ENCODE results near the gene CWC25. TPM values are rescaled to one million over a fixed set of nuclear protein-coding genes. Genes with fewer than 3 reads are reported as not detected.
"Not testable (repeated sequence)": the region's sequence is repeated elsewhere in the genome, so short reads cannot be mapped to it uniquely, and the experiment has no call there.

Gene CWC25
- total RNA-seq, 1 donor from 2014 or later = 65.2 TPM

DNA sequence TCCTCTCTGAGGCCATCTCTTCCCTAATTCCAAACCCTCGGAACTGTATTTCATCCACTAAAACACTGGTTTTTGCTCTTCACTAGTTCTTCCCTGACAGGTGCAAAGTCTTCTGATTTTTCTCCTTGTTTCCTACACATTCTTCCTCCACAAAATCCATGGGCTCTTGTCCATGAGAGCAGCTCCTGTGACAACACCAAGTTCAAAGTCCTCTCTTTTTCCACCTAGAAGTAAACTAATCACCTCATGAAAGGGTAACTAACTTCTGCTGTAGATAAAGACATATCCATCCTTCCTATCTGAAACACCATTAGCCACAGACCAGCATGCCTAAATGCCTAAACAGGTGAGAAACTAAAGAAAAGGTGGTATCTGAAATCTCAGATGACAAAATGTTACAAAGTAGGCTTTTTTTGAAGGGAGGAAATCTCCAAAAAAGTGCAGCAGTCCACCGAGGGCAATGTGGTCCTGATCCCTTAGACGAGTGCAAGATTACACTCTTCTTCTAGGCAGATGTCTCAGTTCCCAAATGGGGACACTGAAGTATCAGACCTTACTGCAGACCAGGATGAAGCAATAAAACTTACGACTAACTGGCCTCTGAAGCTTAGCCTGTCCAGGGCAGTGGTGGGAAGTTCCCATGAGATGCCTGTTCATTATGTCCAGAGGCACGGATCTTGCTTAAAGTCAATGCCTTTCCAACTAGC is 28.5 kb downstream of the CWC25 start:
- Histone ChIP-seq H3K27me3 (no peaks in the 10 kb centered on the region), H3K9me3 (no peaks in the 10 kb centered on the region), H3K4me3 (peak overlapping the region in 1 of 2 donors; percentile 88), H3K36me3 (peaks cover 5 to 22% of the 10 kb centered on the region in 2 donors), H3K27ac (peak overlapping the region in 1 of 2 donors; percentile 98), H3K4me1 (peaks cover 7 to 25% of the 10 kb centered on the region in 2 donors)
- TF ChIP-seq, protein P1, sequence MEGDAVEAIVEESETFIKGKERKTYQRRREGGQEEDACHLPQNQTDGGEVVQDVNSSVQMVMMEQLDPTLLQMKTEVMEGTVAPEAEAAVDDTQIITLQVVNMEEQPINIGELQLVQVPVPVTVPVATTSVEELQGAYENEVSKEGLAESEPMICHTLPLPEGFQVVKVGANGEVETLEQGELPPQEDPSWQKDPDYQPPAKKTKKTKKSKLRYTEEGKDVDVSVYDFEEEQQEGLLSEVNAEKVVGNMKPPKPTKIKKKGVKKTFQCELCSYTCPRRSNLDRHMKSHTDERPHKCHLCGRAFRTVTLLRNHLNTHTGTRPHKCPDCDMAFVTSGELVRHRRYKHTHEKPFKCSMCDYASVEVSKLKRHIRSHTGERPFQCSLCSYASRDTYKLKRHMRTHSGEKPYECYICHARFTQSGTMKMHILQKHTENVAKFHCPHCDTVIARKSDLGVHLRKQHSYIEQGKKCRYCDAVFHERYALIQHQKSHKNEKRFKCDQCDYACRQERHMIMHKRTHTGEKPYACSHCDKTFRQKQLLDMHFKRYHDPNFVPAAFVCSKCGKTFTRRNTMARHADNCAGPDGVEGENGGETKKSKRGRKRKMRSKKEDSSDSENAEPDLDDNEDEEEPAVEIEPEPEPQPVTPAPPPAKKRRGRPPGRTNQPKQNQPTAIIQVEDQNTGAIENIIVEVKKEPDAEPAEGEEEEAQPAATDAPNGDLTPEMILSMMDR (IDR thresholded peaks at IDR 0.05) = no peak
- DNase-seq (ENCODE audit: low spot score in 2 of 2) = no peak
- intact Hi-C loops (cut with DNase I) = loop anchor here (5.0 kb wide), 1 partner anchor 356 kb away; the partner anchor contains the start of gene PLXDC1

DNA sequence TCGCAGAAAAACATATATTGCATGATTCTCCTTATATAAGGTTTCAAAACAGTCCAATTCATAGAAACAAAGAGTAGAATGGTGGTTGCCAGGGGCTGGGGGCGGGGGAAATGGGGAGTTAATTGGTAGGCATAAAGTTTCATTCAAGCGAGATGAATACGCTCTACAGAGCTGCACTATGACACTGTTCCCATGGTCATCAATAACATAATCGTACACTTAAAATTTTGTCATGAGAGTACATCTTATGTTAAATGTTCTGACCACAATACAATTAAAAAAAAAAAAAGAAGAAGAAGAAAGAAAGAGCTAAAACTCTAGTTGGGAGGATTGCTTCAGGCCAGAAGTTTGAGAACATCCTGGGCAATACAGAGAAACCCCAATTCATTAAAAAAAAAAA is 30.9 kb downstream of the CWC25 start:
- Histone ChIP-seq H3K27ac (no peak overlapping the region), H3K4me1 (peaks cover 7 to 37% of the 10 kb centered on the region in 2 donors), H3K4me3 (no peak overlapping the region), H3K9me3 (no peaks in the 10 kb centered on the region), H3K27me3 (no peaks in the 10 kb centered on the region), H3K36me3 (peaks cover 5 to 16% of the 10 kb centered on the region in 2 donors)
- TF ChIP-seq, protein P1 (IDR thresholded peaks at IDR 0.05) = no peak
- intact Hi-C loops (cut with DNase I) = no loop called here
- no peak for DNase-seq (ENCODE audit: low spot score in 2 of 2)

DNA sequence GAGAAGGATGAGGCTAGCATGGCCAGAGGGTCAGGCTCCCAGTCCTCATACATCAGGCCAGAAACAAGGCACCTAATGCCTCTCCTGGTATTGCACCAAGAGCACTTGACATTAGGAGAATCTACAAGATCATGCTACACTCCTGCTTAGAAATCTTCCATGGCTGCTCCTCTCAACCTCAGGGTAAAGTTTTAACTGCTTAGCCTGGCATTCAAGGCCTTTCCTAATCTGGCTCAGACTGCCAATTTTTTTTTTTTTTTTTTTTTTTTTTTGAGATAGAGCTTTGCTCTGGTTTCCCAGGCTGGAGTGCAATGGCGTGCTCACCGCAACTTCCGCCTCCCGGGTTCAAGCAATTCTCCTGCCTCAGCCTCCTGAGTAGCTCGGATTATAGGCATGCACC is 34.0 kb downstream of the CWC25 start:
- Histone ChIP-seq H3K36me3 (peaks cover 14 to 22% of the 10 kb centered on the region in 2 donors), H3K9me3 (no peaks in the 10 kb centered on the region), H3K4me3 (no peak overlapping the region), H3K27ac (no peak overlapping the region), H3K27me3 (no peaks in the 10 kb centered on the region), H3K4me1 (peaks cover 0 to 15% of the 10 kb centered on the region in 2 donors)
- intact Hi-C loops (cut with DNase I) = no loop called here
- no peak for DNase-seq (ENCODE audit: low spot score in 2 of 2)
- TF ChIP-seq, protein P1 (IDR thresholded peaks at IDR 0.05) = no peak

DNA sequence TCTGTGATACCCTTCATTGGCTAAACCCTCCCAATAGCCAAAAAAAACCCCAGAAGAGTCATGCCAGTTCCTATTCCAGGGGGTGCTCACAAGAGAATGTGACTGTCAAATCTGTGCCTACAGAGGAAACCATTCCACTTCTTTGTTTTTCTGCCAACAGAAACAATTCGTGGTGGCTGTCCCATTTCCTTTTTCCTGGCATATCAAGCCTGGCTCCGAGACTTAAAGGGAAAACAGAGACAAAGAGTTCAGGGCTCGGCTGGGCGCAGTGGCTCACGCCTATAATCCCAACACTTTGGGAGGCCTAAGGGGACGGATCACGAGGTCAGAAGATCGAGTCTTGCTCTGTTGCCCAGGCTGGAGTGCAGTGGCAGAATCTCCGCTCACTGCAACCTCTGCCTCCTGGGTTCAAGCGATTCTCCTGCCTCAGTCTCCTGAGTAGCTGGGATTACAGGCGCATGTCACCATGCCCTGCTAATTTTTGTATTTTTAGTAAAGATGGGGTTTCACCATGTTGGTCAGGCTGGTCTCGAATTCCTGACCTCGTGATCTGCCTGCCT is 34.9 kb downstream of the CWC25 start:
- H3K36me3 ChIP-seq = peaks cover 22 to 28% of the 10 kb centered on the region in 2 donors
- H3K9me3 ChIP-seq; H3K27ac ChIP-seq; H3K27me3 ChIP-seq; DNase-seq (ENCODE audit: low spot score in 2 of 2); H3K4me3 ChIP-seq; intact Hi-C loops (cut with DNase I): not testable (repeated sequence)
- peaks cover 0 to 12% of the 10 kb centered on the region in 2 donors for H3K4me1 ChIP-seq

DNA sequence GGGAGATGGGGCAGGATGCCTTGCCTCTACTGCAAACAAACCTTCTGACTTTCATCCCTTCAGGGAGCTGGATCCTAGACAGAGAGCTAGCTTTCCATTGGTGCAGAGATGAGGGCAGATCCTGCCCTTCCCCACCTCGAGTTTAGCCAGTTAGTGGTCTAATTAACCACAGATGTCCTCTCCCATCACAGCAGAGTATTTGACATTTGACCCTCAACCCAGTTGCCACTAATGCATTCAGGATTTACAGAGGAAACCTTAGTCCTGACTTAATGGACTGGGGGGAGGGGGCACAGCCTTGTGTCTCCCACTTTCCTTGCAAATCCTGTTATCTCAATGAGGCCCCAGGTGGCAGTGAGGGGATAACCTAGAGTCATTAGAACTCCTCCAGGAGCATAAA is 35.9 kb downstream of the CWC25 start:
- DNase-seq (ENCODE audit: low spot score in 2 of 2) = no peak
- intact Hi-C loops (cut with DNase I) = no loop called here
- no peaks in the 10 kb centered on the region for H3K9me3 ChIP-seq
- TF ChIP-seq, protein P1 (IDR thresholded peaks at IDR 0.05) = no peak
- H3K27me3 ChIP-seq = no peaks in the 10 kb centered on the region
- H3K4me1 ChIP-seq = peaks cover 0 to 12% of the 10 kb centered on the region in 2 donors
- no peak overlapping the region for H3K4me3 ChIP-seq
- peaks cover 32 to 38% of the 10 kb centered on the region in 2 donors for H3K36me3 ChIP-seq
- no peak overlapping the region for H3K27ac ChIP-seq

DNA sequence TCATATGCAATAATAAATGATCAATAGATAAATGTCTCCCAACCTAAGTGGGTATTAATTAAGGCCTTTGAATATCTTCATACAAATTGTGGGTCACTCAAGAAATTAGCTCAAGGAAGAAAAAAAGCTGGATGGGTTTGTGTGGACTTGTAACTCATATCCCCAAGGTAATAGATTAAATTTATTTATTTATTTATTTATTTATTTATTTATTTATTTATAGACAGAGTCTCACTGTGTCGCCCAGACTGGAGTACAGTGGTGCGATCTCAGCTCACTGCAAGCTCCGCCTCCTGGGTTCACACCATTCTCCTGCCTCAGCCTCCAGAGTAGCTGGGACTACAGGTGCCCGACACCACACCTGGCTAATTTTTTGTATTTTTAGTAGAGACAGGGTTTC is 37.1 kb downstream of the CWC25 start:
- Histone ChIP-seq H3K36me3 (peaks cover 43% of the 10 kb centered on the region in 2 donors), H3K4me1 (peaks cover 0 to 12% of the 10 kb centered on the region in 2 donors)
- intact Hi-C loops (cut with DNase I); H3K27me3 ChIP-seq; H3K9me3 ChIP-seq; DNase-seq (ENCODE audit: low spot score in 2 of 2); H3K27ac ChIP-seq; H3K4me3 ChIP-seq: not testable (repeated sequence)
